WI38 (cell line): Measurements from ENCODE around the gene PLXNB2.
"Not testable (repeated sequence)": the region's sequence is repeated elsewhere in the genome, so short reads cannot be mapped to it uniquely, and the experiment has no call there.

Source experiments
- H3K4me3 ChIP-seq: 2 replicates; pipeline ENCODE4 v1.5.1; 2011; ENCODE audit warnings: low read depth, mild to moderate bottlenecking, control low read depth, low read length
- CTCF ChIP-seq: IDR thresholded peaks from 2 replicates; pipeline ENCODE4 v1.5.1; 2012; ENCODE audit warnings: low read depth, mild to moderate bottlenecking, control low read depth, low read length

The PLXNB2 gene

DNA sequence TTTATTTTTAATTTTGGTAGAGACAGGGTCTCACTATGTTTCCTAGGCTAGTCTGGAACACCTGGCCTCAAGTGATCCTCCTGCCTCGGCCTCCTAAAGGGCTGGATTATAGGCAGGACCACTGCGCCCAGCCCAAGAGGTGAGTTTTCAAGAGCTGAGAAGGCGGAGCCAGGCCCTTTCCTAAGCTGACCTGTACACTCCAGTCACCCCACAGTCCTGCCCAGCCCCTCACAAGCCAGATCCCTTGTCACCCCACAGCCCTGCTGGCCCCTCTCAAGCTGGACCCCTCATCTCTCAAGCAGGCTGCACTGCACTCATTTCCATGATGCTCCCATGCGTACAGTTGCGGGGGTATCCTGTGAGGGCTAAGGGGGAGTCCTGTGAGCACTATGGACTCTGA is 16.5 kb upstream of the PLXNB2 start:
- H3K4me3 ChIP-seq = no peak overlapping the region
- TF ChIP-seq CTCF = no peak

DNA sequence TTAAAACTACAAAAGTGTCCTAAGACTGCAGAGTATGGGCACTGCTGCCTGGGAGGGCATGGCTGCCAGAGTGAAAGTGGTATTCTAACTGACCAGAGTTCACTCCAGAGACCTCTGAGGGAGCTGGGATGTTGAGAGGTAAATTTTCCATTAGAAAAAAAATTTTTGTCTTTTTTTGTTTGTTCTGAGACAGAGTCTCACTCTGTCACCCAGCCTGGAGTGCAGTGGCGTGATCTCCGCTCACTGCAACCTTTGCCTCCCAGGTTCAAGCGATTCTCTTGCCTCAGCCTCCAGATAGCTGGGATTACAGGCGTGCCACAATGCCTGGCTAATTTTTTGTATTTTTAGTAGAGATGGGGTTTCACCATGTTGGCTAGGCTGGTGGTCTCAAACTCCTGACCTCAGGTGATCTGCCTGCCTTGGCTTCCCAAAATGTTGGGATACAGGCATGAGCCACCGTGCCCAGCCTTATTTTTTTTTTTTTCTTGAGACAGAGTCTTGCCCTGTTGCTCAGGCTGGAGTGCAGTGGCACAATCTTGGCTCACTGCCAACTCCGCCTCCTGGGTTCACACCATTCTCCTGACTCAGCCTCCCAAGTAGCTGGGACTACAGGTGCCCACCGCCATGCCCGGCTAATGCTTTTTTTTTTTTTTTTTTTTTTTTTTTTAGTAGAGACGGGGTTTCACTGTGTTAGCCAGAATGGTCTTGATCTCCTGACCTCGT is 15.1 kb upstream of the PLXNB2 start:
- not testable (repeated sequence) for H3K4me3 ChIP-seq

- no peak overlapping the region for H3K4me3 ChIP-seq
- TF ChIP-seq CTCF = no peak
Observed at GRCh38 chr22:50320671-50321325, 13.4 kb upstream of the PLXNB2 start.

DNA sequence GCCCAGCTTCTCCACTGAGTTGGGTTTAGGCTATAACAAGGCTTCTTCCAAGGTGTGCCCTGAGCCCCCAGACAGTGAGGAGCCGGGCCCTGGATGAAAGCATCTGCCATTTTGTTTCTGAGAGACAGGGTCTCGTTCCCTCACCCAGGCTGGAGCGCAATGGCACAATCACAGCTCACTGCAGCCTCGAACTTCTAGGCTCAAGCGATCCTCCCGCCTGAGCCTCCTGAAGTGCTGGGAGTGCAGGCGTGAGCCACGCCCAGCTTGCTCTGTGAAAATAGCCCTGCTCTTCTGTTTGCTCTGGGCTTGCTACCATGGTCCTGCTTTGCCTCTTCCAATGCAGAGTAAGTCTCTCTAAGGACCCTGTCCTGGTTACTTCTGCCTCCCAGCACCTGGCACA is 12.7 kb upstream of the PLXNB2 start:
- no peak overlapping the region for H3K4me3 ChIP-seq
- no peak for TF ChIP-seq CTCF

- TF ChIP-seq CTCF = no peak
Observed at GRCh38 chr22:50319503-50319951, 12.1 kb upstream of the PLXNB2 start.

DNA sequence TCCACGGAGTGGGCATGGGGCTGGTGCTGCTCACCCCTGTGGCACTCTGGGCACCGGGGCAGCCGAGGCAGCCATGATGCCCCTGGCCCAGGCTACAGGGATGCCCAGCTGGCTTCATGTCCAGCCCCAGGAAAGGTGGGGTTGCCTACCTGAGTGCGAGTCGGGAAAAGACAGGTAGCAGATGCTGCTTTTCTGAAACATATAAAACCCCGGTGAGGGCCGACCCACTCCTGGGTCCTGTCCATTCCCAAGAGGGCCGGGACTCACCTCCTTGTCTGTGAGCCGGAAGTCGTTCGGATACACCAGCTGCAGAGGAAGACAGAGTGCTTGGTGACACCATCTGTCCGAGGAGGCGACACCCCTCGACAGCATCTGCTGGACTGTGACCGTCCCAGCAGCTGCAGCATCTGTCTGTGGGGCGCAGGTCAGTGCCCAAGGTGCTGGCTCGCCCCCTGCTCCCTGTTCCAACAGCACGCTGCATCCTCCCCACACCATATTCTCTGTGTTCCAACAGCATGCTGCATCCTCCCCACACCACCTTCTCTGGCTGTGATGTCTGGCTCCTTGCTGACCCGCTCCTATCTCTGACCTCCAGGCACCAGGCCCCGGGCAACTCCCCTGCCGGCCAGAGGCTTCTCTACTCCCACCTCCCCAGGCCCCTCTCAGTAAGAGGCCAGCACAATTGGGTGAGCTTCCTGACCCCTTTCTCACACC is 11.4 kb upstream of the PLXNB2 start:
- TF ChIP-seq CTCF = no peak
- no peak overlapping the region for H3K4me3 ChIP-seq

More at GRCh38 chr22:50319503-50319951, 12.1 kb upstream of the PLXNB2 start:
- no peak overlapping the region for H3K4me3 ChIP-seq

DNA sequence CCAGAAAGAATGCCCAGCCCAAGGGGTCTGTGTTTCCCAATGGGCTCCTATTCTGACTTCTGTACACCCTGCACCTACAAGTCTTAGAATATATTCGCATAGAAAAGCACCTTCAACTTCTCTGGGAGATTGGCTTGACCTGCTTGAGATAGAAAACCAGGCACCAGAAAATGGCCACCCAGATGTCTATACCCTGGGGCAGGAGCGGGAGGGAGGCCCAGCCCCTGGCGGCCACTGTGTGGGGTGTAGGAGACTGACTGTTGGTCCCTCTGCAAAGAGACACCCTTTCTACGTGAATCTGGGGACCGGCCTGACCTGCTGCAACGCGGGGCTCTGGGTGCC is 10.9 kb upstream of the PLXNB2 start:
- no peak overlapping the region for H3K4me3 ChIP-seq
- TF ChIP-seq CTCF = no peak
